A549 (cell line): ENCODE measurements around the gene FTCD. TPM values are rescaled to one million over a fixed set of nuclear protein-coding genes. Genes with fewer than 3 reads are reported as not detected.

Source experiments
- ATAC-seq, 2 experiments: fragments of 200-7000 bp in 1 of 2; fragments of >200 bp in 1 of 2; cut with Nextera tagmentation in 1 of 2; cut with Tn5 transposase in 1 of 2; 3 replicates each; pipeline versions ENCODE4 v1.8.0 to v1.9.1; 2018 to 2020; ENCODE audit warnings: mild to moderate bottlenecking in 1 of 2, moderate library complexity in 1 of 2
- CTCF ChIA-PET: fragments of 300-600 bp; sonication (Branson Sonifier 250); formaldehyde crosslinking; extraction: SDS; loops from one replicate; lab custom pipeline; 2021; ENCODE audit warnings: antibody characterized with exemption, inconsistent platforms; lab: Yijun Ruan, JAX
- POLR2A ChIA-PET: fragments of 350-600 bp; formaldehyde crosslinking; extraction: SDS; loops from one replicate; lab custom pipeline; 2021; ENCODE audit warnings: antibody characterized with exemption, inconsistent platforms; lab: Yijun Ruan, JAX
- DNase-seq, 2 experiments: peaks; one replicate each; pipeline versions ENCODE4 v3.0.0 to v3.0.0-alpha.2; 2011 to 2016; ENCODE audit warnings: low read depth in 1 of 2, low spot score in 1 of 2
- FAIRE-seq: peaks from 2 replicates; lab custom pipeline; 2011; peaks lifted over from hg19 to GRCh38; lab: Jason Lieb, UNC
- H3K27ac ChIP-seq, 2 experiments: fragments of >200 bp; sonication (Bioruptor Twin); formaldehyde crosslinking; 3 replicates each; pipeline ENCODE4 v1.5.1; 2016 to 2017
- H3K4me1 ChIP-seq: fragments of >200 bp; sonication (Bioruptor Twin); formaldehyde crosslinking; 3 replicates; pipeline ENCODE4 v1.6.1; 2016
- H3K4me2 ChIP-seq: fragments of >200 bp; sonication (Bioruptor Twin); formaldehyde crosslinking; 3 replicates; pipeline ENCODE4 v1.6.1; 2016
- H3K4me3 ChIP-seq: fragments of >200 bp; sonication (Bioruptor Twin); formaldehyde crosslinking; 3 replicates; pipeline ENCODE4 v1.5.1; 2016
- H3K9me3 ChIP-seq: fragments of >200 bp; sonication (Bioruptor Twin); formaldehyde crosslinking; 3 replicates; pipeline ENCODE4 v1.6.1; 2016
- BHLHE40 ChIP-seq: IDR thresholded peaks from 2 replicates; pipeline ENCODE4 v1.6.1; 2012; ENCODE audit warnings: low read depth, low read length, inconsistent platforms
- CBX2 ChIP-seq: fragments of 200-600 bp; sonication (generic); IDR thresholded peaks from 2 replicates; pipeline ENCODE4 v1.6.1; 2016; ENCODE audit warnings: low read depth, mild to moderate bottlenecking, borderline replicate concordance
- CBX8 ChIP-seq: fragments of 200-600 bp; sonication (generic); IDR thresholded peaks from 2 replicates; pipeline ENCODE4 v1.6.1; 2016
- CEBPB ChIP-seq, 2 experiments: fragments of >200 bp in 1 of 2; sonication (Bioruptor Twin) in 1 of 2; formaldehyde crosslinking in 1 of 2; IDR thresholded peaks; 2 replicates each; pipeline ENCODE4 v1.6.1; 2012 to 2016
- CHD2 ChIP-seq: fragments of 150-350 bp; IDR thresholded peaks from 2 replicates; pipeline ENCODE4 v1.6.1; 2014; ENCODE audit warnings: low read length; ENCODE audit not compliant: partially characterized antibody
- CTCF ChIP-seq: fragments of >200 bp; sonication (Bioruptor Twin); formaldehyde crosslinking; IDR thresholded peaks from 3 replicates; pipeline ENCODE4 v1.5.1; 2016
- EHF ChIP-seq: fragments of 250-450 bp; sonication (Bioruptor Pico); IDR thresholded peaks from 2 replicates; pipeline ENCODE4 v1.5.0; 2020; ENCODE audit warnings: mild to moderate bottlenecking
- EHMT2 ChIP-seq: fragments of 200-600 bp; sonication (generic); IDR thresholded peaks from 2 replicates; pipeline ENCODE4 v1.6.1; 2016; ENCODE audit warnings: antibody characterized with exemption, low read depth, mild to moderate bottlenecking, moderate library complexity
- FOSB ChIP-seq: fragments of 250-450 bp; sonication (Bioruptor Pico); IDR thresholded peaks from 2 replicates; pipeline ENCODE4 v1.5.0; 2020; ENCODE audit warnings: mild to moderate bottlenecking, moderate library complexity
- FOSL2 ChIP-seq, 2 experiments: fragments of 450-650 bp in 1 of 2; fragments of >200 bp in 1 of 2; sonication (Bioruptor Twin) in 1 of 2; formaldehyde crosslinking; IDR thresholded peaks; 2 replicates each; pipeline versions ENCODE4 v1.5.0 to v1.6.1; 2016 to 2020; ENCODE audit warnings: mild to moderate bottlenecking in 1 of 2, moderate library complexity in 1 of 2
- FOXS1 ChIP-seq: fragments of 250-450 bp; sonication (Bioruptor Pico); IDR thresholded peaks from 2 replicates; pipeline ENCODE4 v1.5.0; 2020; ENCODE audit warnings: mild to moderate bottlenecking, moderate library complexity
- HMGXB4 ChIP-seq: fragments of 250-450 bp; sonication (Bioruptor Pico); IDR thresholded peaks from 2 replicates; pipeline ENCODE4 v1.5.0; 2021; ENCODE audit warnings: mild to moderate bottlenecking, moderate library complexity, borderline replicate concordance
- JUNB ChIP-seq: fragments of >200 bp; sonication (Bioruptor Twin); formaldehyde crosslinking; IDR thresholded peaks from 2 replicates; pipeline ENCODE4 v1.6.1; 2016
- KDM1A ChIP-seq: fragments of 200-600 bp; sonication (generic); IDR thresholded peaks from 2 replicates; pipeline ENCODE4 v1.6.1; 2016; ENCODE audit warnings: low read depth, mild to moderate bottlenecking
- MYC ChIP-seq: IDR thresholded peaks from 2 replicates; pipeline ENCODE4 v1.6.1; 2012; ENCODE audit warnings: mild to moderate bottlenecking, inconsistent platforms, low read length, improper control_type of control experiment, borderline replicate concordance
- NFE2L2 ChIP-seq: fragments of 150-350 bp; conservative IDR thresholded peaks from 2 replicates; pipeline ENCODE4 v1.6.1; 2014; ENCODE audit warnings: low read length
- NPAS2 ChIP-seq: fragments of 250-450 bp; sonication (Bioruptor Pico); IDR thresholded peaks from 2 replicates; pipeline ENCODE4 v1.8.0; 2022; ENCODE audit warnings: mild to moderate bottlenecking, moderate library complexity, borderline replicate concordance
- NR3C1 ChIP-seq: fragments of >200 bp; sonication (Bioruptor Twin); formaldehyde crosslinking; IDR thresholded peaks from 3 replicates; pipeline ENCODE4 v1.6.1; 2017
- POLR2A ChIP-seq: IDR thresholded peaks from 2 replicates; pipeline ENCODE4 v1.6.1; 2012; ENCODE audit warnings: mild to moderate bottlenecking, low read length
- RARB ChIP-seq: fragments of 250-450 bp; sonication (Bioruptor Pico); IDR thresholded peaks from 2 replicates; pipeline ENCODE4 v1.8.0; 2021; ENCODE audit warnings: mild to moderate bottlenecking, moderate library complexity
- RCOR1 ChIP-seq: fragments of 150-350 bp; IDR thresholded peaks from 2 replicates; pipeline ENCODE4 v1.6.1; 2014; ENCODE audit warnings: antibody characterized with exemption, low read length, low read depth
- REST ChIP-seq: fragments of 200-600 bp; sonication (generic); IDR thresholded peaks from 2 replicates; pipeline ENCODE4 v1.6.1; 2016; ENCODE audit warnings: antibody characterized with exemption, mild to moderate bottlenecking, moderate library complexity
- RFX5 ChIP-seq: fragments of 450-650 bp; IDR thresholded peaks from 2 replicates; pipeline ENCODE4 v1.7.1; 2014; ENCODE audit warnings: antibody characterized with exemption, mild to moderate bottlenecking, moderate library complexity
- ZFP36 ChIP-seq: fragments of 450-650 bp; IDR thresholded peaks from 2 replicates; pipeline ENCODE4 v1.6.1; 2014; ENCODE audit warnings: borderline replicate concordance; ENCODE audit not compliant: partially characterized antibody
- ZNF302 ChIP-seq: fragments of 250-450 bp; sonication (Bioruptor Pico); IDR thresholded peaks from 2 replicates; pipeline ENCODE4 v1.9.0; 2021; ENCODE audit warnings: inconsistent platforms, mild to moderate bottlenecking, moderate library complexity
- ZSCAN20 ChIP-seq: fragments of 250-450 bp; sonication (Bioruptor Pico); IDR thresholded peaks from 2 replicates; pipeline ENCODE4 v1.8.0; 2022; ENCODE audit warnings: mild to moderate bottlenecking, moderate library complexity
- WGBS: methylation state at CpG from one replicate; pipeline ENCODE4 v1.1.6; 2017; ENCODE audit errors: missing lambda C conversion rate; 5-methylcytosine and 5-hydroxymethylcytosine counted together
- polyA plus RNA-seq, 4 experiments: library from polyadenylated mRNA; depleted of rRNA in 3 of 4; stranded (reverse); fragments of >200 nt; fragmentation: RNase III in 1 of 4; extraction: RNeasy Plus Mini Kit Qiagen cat#74134 plus additional on column Dnase treatment in 1 of 4; gene quantifications; 2 replicates in 3 of 4; 3 replicates in 1 of 4; pipeline ENCODE4 v1.2.3, GENCODE V29; 2011 to 2017

FTCD gene
- polyA plus RNA-seq, 2 of the 4 experiments (the other 2 are of a cell fraction) = not detected

- H3K9me3 ChIP-seq = no peaks in the 10 kb centered on the region
- no peak for ATAC-seq
- CTCF ChIA-PET = no interaction called here
- POLR2A ChIA-PET = no interaction called here
- no peaks in the 10 kb centered on the region for H3K4me1 ChIP-seq
- H3K27ac ChIP-seq = no peak overlapping the region
- WGBS = no CpG with 5 or more reads among the region's 4 CpGs
- TF ChIP-seq FOXS1 = no peak
- TF ChIP-seq BHLHE40 = no peak
- no peak for TF ChIP-seq CBX2
- TF ChIP-seq CEBPB (IDR thresholded peaks at IDR 0.05) = no peak
- no peak for TF ChIP-seq ZNF302 (CRISPR knock-in tag)
- TF ChIP-seq EHF (CRISPR knock-in tag) = no peak
- no peak for TF ChIP-seq ZSCAN20 (CRISPR knock-in tag)
- TF ChIP-seq NFE2L2 = no peak
- TF ChIP-seq NR3C1 = no peak
- no peak for TF ChIP-seq ZFP36
- TF ChIP-seq EHMT2 = no peak
- no peak for TF ChIP-seq NPAS2 (CRISPR knock-in tag)
- TF ChIP-seq MYC = no peak
- no peak for TF ChIP-seq HMGXB4 (CRISPR knock-in tag)
- TF ChIP-seq CBX8 = no peak
- H3K4me2 ChIP-seq = no peak overlapping the region
- no peak for FAIRE-seq
- H3K4me3 ChIP-seq = no peak overlapping the region
- DNase-seq = no peak
Observed at GRCh38 chr21:46131588-46131837, 23.9 kb downstream of the FTCD start.

- TF ChIP-seq FOSB (CRISPR knock-in tag) = no peak
- TF ChIP-seq CTCF = no peak
- no peak for TF ChIP-seq CHD2
- no peak for TF ChIP-seq CBX8
- TF ChIP-seq KDM1A = no peak
- no peak for TF ChIP-seq JUNB
- TF ChIP-seq RCOR1 = no peak
- no peak for TF ChIP-seq RARB (CRISPR knock-in tag)
- TF ChIP-seq NPAS2 (CRISPR knock-in tag) = no peak
- no peak for TF ChIP-seq POLR2A
- no peak for TF ChIP-seq BHLHE40
- no peak for TF ChIP-seq REST
- TF ChIP-seq RFX5 = no peak
- TF ChIP-seq EHMT2 = no peak
- TF ChIP-seq FOSL2 (IDR thresholded peaks at IDR 0.05) = no peak
- TF ChIP-seq FOSL2 (CRISPR knock-in tag; IDR thresholded peaks at IDR 0.05) = no peak
- no peak for TF ChIP-seq FOXS1
- TF ChIP-seq EHF (CRISPR knock-in tag) = no peak
- TF ChIP-seq, all 56 proteins: peak for 0
- H3K9me3 ChIP-seq = no peaks in the 10 kb centered on the region
- no peaks in the 10 kb centered on the region for H3K4me1 ChIP-seq
- no peak overlapping the region for H3K4me3 ChIP-seq
- DNase-seq (no peak), ATAC-seq (no peak), FAIRE-seq (no peak)
- 38% methylated on average over 1 of the region's 22 CpGs for WGBS
- ChIA-PET POLR2A (no interaction called here), CTCF (interaction anchor here (1.2 to 1.7 kb wide), 2 partner anchors 12 to 16 kb away, joined by 4 to 5 read pairs; no protein-coding TSS in a partner anchor)
- H3K4me2 ChIP-seq = no peak overlapping the region
- H3K27ac ChIP-seq = no peak overlapping the region
Observed at GRCh38 chr21:46130831-46131587, 24.4 kb downstream of the FTCD start.
